NB4 (cell line): ENCODE results near the gene RIPOR3.

Source experiments
- POLR2A ChIP-seq: IDR thresholded peaks from 2 replicates; pipeline ENCODE4 v1.6.1; 2011; ENCODE audit warnings: mild to moderate bottlenecking; ENCODE audit not compliant: insufficient read length; ENCODE audit errors: extremely low read depth
- TF ChIP-seq, protein P1 (sequence below): IDR thresholded peaks from one replicate; pipeline ENCODE4 v1.5.1; 2012; ENCODE audit warnings: low read depth, low read length

DNA sequence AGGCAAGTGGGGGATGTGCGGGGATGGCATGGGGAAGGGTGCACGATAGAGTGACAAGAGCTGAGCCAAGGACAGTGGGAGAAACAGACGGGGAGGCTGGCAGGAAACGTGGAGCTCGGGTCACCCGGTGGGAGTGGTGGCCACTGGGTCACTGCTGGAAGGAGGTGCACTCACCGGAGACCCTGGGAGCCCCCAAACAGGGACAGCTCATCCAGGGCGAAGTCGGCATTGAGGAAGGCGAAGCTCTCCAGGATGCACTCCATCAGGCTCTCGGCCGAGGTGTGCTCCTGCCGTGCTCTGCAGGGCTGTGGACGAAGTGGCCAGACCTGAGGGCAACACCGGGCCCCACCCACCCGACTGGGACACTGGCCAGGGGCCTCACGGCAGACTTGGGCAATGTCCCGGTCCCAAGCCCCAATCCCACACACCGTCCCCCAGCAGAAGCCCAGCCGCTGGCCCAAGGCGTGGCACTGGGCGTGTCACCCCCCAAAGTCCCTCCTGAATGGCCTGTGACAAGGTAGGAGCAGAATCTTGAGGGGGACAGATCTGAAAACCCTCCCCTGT, 93.9 kb downstream of the RIPOR3 start:
- TF ChIP-seq POLR2A: no peak
- TF ChIP-seq, protein P1, sequence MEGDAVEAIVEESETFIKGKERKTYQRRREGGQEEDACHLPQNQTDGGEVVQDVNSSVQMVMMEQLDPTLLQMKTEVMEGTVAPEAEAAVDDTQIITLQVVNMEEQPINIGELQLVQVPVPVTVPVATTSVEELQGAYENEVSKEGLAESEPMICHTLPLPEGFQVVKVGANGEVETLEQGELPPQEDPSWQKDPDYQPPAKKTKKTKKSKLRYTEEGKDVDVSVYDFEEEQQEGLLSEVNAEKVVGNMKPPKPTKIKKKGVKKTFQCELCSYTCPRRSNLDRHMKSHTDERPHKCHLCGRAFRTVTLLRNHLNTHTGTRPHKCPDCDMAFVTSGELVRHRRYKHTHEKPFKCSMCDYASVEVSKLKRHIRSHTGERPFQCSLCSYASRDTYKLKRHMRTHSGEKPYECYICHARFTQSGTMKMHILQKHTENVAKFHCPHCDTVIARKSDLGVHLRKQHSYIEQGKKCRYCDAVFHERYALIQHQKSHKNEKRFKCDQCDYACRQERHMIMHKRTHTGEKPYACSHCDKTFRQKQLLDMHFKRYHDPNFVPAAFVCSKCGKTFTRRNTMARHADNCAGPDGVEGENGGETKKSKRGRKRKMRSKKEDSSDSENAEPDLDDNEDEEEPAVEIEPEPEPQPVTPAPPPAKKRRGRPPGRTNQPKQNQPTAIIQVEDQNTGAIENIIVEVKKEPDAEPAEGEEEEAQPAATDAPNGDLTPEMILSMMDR: no peak
